ENCODE measurements around the gene POU2AF1. TPM values are rescaled to one million over a fixed set of nuclear protein-coding genes. Genes with fewer than 3 reads are reported as not detected.

The POU2AF1 gene
- polyA plus RNA-seq, 1 donor: 0.19 TPM

- DNase-seq: no peak
Measured at GRCh38 chr11:111310723-111311122, 68.4 kb downstream of the POU2AF1 start.

- DNase-seq: no peak
Measured at GRCh38 chr11:111310088-111310487, 69.0 kb downstream of the POU2AF1 start.

- DNase-seq: no peak
Measured at GRCh38 chr11:111309215-111309915, 69.7 kb downstream of the POU2AF1 start.

- no peak for DNase-seq
Measured at GRCh38 chr11:111308140-111308539, 70.9 kb downstream of the POU2AF1 start.

GRCh38 chr11:111307472-111308108, 71.5 kb downstream of the POU2AF1 start:
- DNase-seq: no peak

GRCh38 chr11:111306321-111306720, 72.8 kb downstream of the POU2AF1 start:
- DNase-seq: no peak

- no peak for DNase-seq
Measured at GRCh38 chr11:111305876-111306275, 73.2 kb downstream of the POU2AF1 start.

DNA sequence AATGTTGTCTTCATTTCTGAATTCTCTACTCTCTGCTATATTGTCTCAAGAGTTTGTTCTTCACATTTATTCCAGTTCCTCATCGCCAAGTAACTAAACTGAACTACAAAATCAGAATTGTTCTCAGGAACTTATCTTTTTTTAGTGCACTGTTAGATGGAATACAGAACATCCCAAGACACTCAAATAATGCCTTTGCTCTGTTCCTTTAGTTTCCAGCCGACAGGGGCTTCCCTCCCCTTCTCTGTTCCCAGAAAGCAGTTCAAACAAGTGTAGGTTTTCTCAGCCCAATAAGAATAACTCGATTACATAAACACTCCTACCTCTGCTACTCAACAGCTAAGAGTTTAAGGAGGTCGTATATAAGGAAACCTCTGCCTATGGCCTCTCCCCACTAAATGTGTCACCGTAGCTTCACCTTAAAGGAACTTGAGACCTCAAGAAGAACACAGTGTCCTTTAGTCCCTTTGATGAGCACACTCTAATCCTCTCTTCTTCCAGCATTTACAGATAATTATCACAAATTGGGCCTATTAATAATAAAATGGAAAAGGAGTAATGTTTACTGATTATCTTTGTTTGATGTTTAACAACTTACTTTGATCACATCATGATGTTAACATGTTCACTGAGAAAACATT, 73.8 kb downstream of the POU2AF1 start:
- no peak for DNase-seq

DNA sequence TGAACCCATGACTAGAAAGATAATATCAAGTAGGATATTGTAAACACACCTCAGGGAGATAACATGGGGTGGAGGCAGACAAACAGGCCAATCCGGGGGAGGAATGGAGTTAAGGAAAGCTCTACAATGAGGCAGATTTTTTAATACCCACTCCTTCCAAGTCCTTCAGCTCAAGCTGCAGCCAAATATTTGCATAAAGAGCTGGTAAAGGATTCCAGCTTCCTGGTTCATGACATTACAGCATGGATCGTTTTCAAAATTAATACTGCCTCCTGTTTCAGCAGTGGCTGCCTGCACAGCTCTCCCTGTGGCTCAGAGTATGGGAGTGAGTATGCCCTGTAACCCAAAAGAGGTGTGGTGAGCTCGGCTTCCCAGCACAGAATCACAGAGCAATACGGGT, 75.6 kb downstream of the POU2AF1 start:
- peak; percentile 36 for DNase-seq

DNA sequence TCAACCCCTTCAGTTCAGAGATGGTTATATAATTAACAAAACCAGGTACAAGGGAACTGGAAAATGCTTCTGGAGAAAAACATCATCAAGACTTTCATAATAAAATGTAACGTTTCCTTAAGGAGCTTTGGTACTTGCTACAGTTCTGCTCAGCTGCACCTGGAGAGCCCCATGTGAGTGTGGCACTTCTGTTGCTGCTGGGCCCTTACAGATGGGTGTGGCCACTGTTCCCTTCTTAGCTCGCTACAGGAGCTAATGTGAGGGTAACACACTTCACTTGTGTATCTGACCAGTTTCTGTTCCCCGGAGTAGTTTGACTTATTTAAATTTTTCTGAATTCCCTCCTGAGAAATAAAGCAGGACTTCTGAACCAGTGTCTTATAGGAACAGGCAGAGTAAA, 76.8 kb downstream of the POU2AF1 start:
- DNase-seq: no peak

Other genes starting within 250 kb of the POU2AF1 start
- not detected for gene POU2AF2, start 133.6 kb downstream of the POU2AF1 start, polyA plus RNA-seq (ENCODE audit: insufficient read length)
- gene POU2AF3, start 80.7 kb downstream of the POU2AF1 start, polyA plus RNA-seq (ENCODE audit: insufficient read length): 4.7 TPM
- not detected for gene BTG4, start 133.1 kb upstream of the POU2AF1 start, polyA plus RNA-seq (ENCODE audit: insufficient read length)
- not detected for gene HOATZ, start 135.5 kb upstream of the POU2AF1 start, polyA plus RNA-seq (ENCODE audit: insufficient read length)
- gene LAYN, start 161.4 kb upstream of the POU2AF1 start, polyA plus RNA-seq (ENCODE audit: insufficient read length): 4.2 TPM
- 20.5 TPM for gene SIK2, start 223.2 kb upstream of the POU2AF1 start, polyA plus RNA-seq (ENCODE audit: insufficient read length)